Measurements from ENCODE around the gene TIPIN.
A peak's percentile ranks its signal among the peaks of the same experiment; 100 is the strongest.

Gene TIPIN

GRCh38 chr15:66302489-66303278 lies 53.8 kb downstream of the TIPIN start:
- no peak for DNase-seq (ENCODE audit: low spot score)

GRCh38 chr15:66298803-66299251 lies 57.7 kb downstream of the TIPIN start:
- DNase-seq (ENCODE audit: low spot score): no peak

GRCh38 chr15:66296186-66296585 lies 60.3 kb downstream of the TIPIN start:
- no peak for DNase-seq (ENCODE audit: low spot score)

GRCh38 chr15:66294932-66295235 lies 61.6 kb downstream of the TIPIN start:
- DNase-seq (ENCODE audit: low spot score): no peak

GRCh38 chr15:66294157-66294931 lies 62.1 kb downstream of the TIPIN start:
- peak; percentile 29 for DNase-seq (ENCODE audit: low spot score)

GRCh38 chr15:66293419-66294156 lies 62.9 kb downstream of the TIPIN start, which contains the start of gene DIS3L:
TSS of gene DIS3L (plus strand) at chr15:66293568. CDS start at chr15:66293597, 29 bp downstream.
- DNase-seq (ENCODE audit: low spot score): peak; percentile 87

GRCh38 chr15:66292571-66293418 lies 63.7 kb downstream of the TIPIN start:
- no peak for DNase-seq (ENCODE audit: low spot score)

- DNase-seq (ENCODE audit: low spot score): no peak
Observed at GRCh38 chr15:66291816-66292570, 64.5 kb downstream of the TIPIN start.

- no peak for DNase-seq (ENCODE audit: low spot score)
Observed at GRCh38 chr15:66290518-66290917, 66.0 kb downstream of the TIPIN start.

GRCh38 chr15:66290007-66290406 lies 66.5 kb downstream of the TIPIN start:
- no peak for DNase-seq (ENCODE audit: low spot score)

- no peak for DNase-seq (ENCODE audit: low spot score)
Observed at GRCh38 chr15:66288551-66289185, 67.8 kb downstream of the TIPIN start.

GRCh38 chr15:66288093-66288492 lies 68.4 kb downstream of the TIPIN start:
- no peak for DNase-seq (ENCODE audit: low spot score)

GRCh38 chr15:66287461-66288057 lies 68.9 kb downstream of the TIPIN start:
- peak; percentile 29 for DNase-seq (ENCODE audit: low spot score)
